ENCODE data around the gene MYCT1. TPM values are rescaled to one million over a fixed set of nuclear protein-coding genes. Genes with fewer than 3 reads are reported as not detected.
"Not testable (repeated sequence)": the region's sequence is repeated elsewhere in the genome, so short reads cannot be mapped to it uniquely, and the experiment has no call there.

MYCT1 gene
- total RNA-seq, 1 experiment from 2014 or later, result 0.17 TPM

DNA sequence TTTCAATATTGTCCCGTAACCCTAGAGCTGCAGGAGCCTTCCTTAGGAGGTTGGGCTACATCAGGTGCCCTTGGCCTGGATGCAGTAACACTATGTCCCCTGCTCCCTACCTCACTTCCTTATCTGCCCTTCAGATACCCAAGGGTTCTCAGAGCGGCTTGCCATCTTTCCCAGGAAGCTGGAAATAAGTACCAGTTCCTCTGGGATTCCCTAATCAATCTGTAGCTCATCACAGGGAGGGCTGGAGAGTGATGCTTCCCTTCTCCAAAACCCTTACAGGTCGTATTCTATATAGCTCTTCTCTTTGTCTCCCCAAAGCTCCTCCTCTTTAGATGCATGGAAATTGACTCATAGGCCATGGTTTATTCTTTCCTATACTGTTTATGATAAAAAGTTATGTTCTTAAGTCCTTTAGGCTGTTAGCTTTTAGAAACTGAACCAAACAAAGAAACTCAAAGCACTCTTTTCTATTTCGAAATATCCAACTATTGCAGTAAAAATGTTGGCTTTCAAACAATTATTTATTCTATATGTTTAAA, 4.2 kb downstream of the MYCT1 start:
- no peak overlapping the region for H3K27ac ChIP-seq (ENCODE audit: insufficient read length, low read depth, low read length)
- TF ChIP-seq, protein P1, sequence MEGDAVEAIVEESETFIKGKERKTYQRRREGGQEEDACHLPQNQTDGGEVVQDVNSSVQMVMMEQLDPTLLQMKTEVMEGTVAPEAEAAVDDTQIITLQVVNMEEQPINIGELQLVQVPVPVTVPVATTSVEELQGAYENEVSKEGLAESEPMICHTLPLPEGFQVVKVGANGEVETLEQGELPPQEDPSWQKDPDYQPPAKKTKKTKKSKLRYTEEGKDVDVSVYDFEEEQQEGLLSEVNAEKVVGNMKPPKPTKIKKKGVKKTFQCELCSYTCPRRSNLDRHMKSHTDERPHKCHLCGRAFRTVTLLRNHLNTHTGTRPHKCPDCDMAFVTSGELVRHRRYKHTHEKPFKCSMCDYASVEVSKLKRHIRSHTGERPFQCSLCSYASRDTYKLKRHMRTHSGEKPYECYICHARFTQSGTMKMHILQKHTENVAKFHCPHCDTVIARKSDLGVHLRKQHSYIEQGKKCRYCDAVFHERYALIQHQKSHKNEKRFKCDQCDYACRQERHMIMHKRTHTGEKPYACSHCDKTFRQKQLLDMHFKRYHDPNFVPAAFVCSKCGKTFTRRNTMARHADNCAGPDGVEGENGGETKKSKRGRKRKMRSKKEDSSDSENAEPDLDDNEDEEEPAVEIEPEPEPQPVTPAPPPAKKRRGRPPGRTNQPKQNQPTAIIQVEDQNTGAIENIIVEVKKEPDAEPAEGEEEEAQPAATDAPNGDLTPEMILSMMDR (conservative IDR thresholded peaks at IDR 0.05), result no peak
- H3K79me2 ChIP-seq (ENCODE audit: insufficient read depth, low read length), result no peaks in the 10 kb centered on the region
- no peaks in the 10 kb centered on the region for H3K23me2 ChIP-seq (ENCODE audit: insufficient read length, low read depth, low read length, poor library complexity, severe bottlenecking)
- no peak for DNase-seq
- no peak overlapping the region for H2AK5ac ChIP-seq (ENCODE audit: insufficient read length, low read length)
- no peak overlapping the region for H4K91ac ChIP-seq (ENCODE audit: insufficient read length, low read depth, low read length)
- H2BK15ac ChIP-seq (ENCODE audit: low read depth, low read length), result no peak overlapping the region
- H2AFZ ChIP-seq (ENCODE audit: low read length), result no peak overlapping the region
- no peaks in the 10 kb centered on the region for H3K79me1 ChIP-seq (ENCODE audit: insufficient read depth, low read depth, low read length, poor library complexity, severe bottlenecking)
- H3K4me2 ChIP-seq (ENCODE audit: insufficient read depth, insufficient read length, low read length), result no peak overlapping the region
- no peaks in the 10 kb centered on the region for H3K27me3 Mint-ChIP-seq (ENCODE audit: low read depth)
- H2BK5ac ChIP-seq (ENCODE audit: insufficient read length, low read length), result no peak overlapping the region
- H3K36me3 Mint-ChIP-seq (ENCODE audit: insufficient read depth in 1 of 3, low read depth in 3 of 3), result no peaks in the 10 kb centered on the region
- H3K4me1 ChIP-seq (ENCODE audit: insufficient read depth, low read length), result no peaks in the 10 kb centered on the region
- H3K56ac ChIP-seq (ENCODE audit: insufficient read length, low read depth, low read length), result no peak overlapping the region
- H4K5ac ChIP-seq (ENCODE audit: insufficient read length, low read depth, low read length), result no peak overlapping the region
- H2BK120ac ChIP-seq (ENCODE audit: low read depth, low read length, poor library complexity, severe bottlenecking), result no peak overlapping the region
- H3K18ac ChIP-seq (ENCODE audit: insufficient read length, low read depth, low read length), result no peak overlapping the region
- no CpG with 5 or more reads among the region's 4 CpGs for WGBS (ENCODE audit: extremely low coverage, insufficient read length, low lambda C conversion rate)
- H2BK12ac ChIP-seq (ENCODE audit: insufficient read length, low read depth, low read length), result no peak overlapping the region
- H3K27ac Mint-ChIP-seq, result no peak overlapping the region
- H3K9ac ChIP-seq (ENCODE audit: extremely low read depth, insufficient read length, low read length), result no peak overlapping the region
- no peak overlapping the region for H3K4me3 Mint-ChIP-seq
- no peaks in the 10 kb centered on the region for H4K20me1 ChIP-seq (ENCODE audit: control insufficient read depth, insufficient read depth, insufficient read length)
- peaks cover 0 to 11% of the 10 kb centered on the region in 2 experiments; a peak in 1 of 4 replicates for H3K4me1 Mint-ChIP-seq
- H3K9me3 ChIP-seq (ENCODE audit: control insufficient read depth, low read depth, low read length), result no peaks in the 10 kb centered on the region
- H3K9me3 Mint-ChIP-seq, result no peaks in the 10 kb centered on the region
- H3K14ac ChIP-seq (ENCODE audit: insufficient read depth, low read length), result no peak overlapping the region
- no peak overlapping the region for H3K4ac ChIP-seq (ENCODE audit: low read depth, low read length)
- H3K27me3 ChIP-seq (ENCODE audit: insufficient read depth, low read length), result no peaks in the 10 kb centered on the region
- H3T11ph ChIP-seq (ENCODE audit: low read length), result no peak overlapping the region
- no peak overlapping the region for H3K23ac ChIP-seq (ENCODE audit: insufficient read length, low read depth, low read length)
- no peak overlapping the region for H4K8ac ChIP-seq (replicated peaks; ENCODE audit: insufficient read length, low read depth, low read length)
- no peak overlapping the region for H2BK20ac ChIP-seq (ENCODE audit: low read depth, low read length, poor library complexity, severe bottlenecking)

DNA sequence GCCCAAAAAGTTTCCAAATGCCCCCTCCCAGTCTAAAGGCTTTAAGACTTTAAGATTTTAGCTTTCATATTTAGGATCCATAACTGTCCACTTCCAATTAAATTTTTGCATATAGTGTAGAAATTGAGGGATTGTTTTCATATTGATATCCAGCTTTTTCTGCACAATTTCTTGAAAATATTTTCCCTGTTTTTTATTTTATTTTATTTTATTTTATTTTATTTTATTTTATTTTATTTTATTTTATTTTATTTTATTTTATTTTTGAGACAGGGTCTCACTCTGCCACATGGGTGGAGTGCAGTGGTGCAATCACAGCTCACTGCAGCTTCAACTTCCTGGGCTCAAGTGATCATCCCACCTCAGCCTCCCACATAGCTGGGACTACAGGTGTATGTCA, 6.1 kb downstream of the MYCT1 start:
- not testable (repeated sequence) for H2BK120ac ChIP-seq (ENCODE audit: low read depth, low read length, poor library complexity, severe bottlenecking); H3K4ac ChIP-seq (ENCODE audit: low read depth, low read length); H3K18ac ChIP-seq (ENCODE audit: insufficient read length, low read depth, low read length); H3K4me2 ChIP-seq (ENCODE audit: insufficient read depth, insufficient read length, low read length); H3K27me3 Mint-ChIP-seq (ENCODE audit: low read depth); H2AK5ac ChIP-seq (ENCODE audit: insufficient read length, low read length); H4K5ac ChIP-seq (ENCODE audit: insufficient read length, low read depth, low read length); H3K56ac ChIP-seq (ENCODE audit: insufficient read length, low read depth, low read length); H3K27ac ChIP-seq (ENCODE audit: insufficient read length, low read depth, low read length); H2BK15ac ChIP-seq (ENCODE audit: low read depth, low read length); H3K27ac Mint-ChIP-seq; H3K79me2 ChIP-seq (ENCODE audit: insufficient read depth, low read length); H2BK5ac ChIP-seq (ENCODE audit: insufficient read length, low read length); H2AFZ ChIP-seq (ENCODE audit: low read length); DNase-seq; H4K91ac ChIP-seq (ENCODE audit: insufficient read length, low read depth, low read length); H4K8ac ChIP-seq (replicated peaks; ENCODE audit: insufficient read length, low read depth, low read length); H3K36me3 Mint-ChIP-seq (ENCODE audit: insufficient read depth in 1 of 3, low read depth in 3 of 3); H4K20me1 ChIP-seq (ENCODE audit: control insufficient read depth, insufficient read depth, insufficient read length); H3K79me1 ChIP-seq (ENCODE audit: insufficient read depth, low read depth, low read length, poor library complexity, severe bottlenecking); H2BK12ac ChIP-seq (ENCODE audit: insufficient read length, low read depth, low read length); H3K27me3 ChIP-seq (ENCODE audit: insufficient read depth, low read length); H2BK20ac ChIP-seq (ENCODE audit: low read depth, low read length, poor library complexity, severe bottlenecking); H3K9ac ChIP-seq (ENCODE audit: extremely low read depth, insufficient read length, low read length); H3T11ph ChIP-seq (ENCODE audit: low read length); H3K23me2 ChIP-seq (ENCODE audit: insufficient read length, low read depth, low read length, poor library complexity, severe bottlenecking); H3K9me3 Mint-ChIP-seq; H3K4me1 ChIP-seq (ENCODE audit: insufficient read depth, low read length); H3K23ac ChIP-seq (ENCODE audit: insufficient read length, low read depth, low read length); H3K4me3 Mint-ChIP-seq; H3K14ac ChIP-seq (ENCODE audit: insufficient read depth, low read length); H3K9me3 ChIP-seq (ENCODE audit: control insufficient read depth, low read depth, low read length)
- peaks cover 0 to 11% of the 10 kb centered on the region in 2 experiments; a peak in 1 of 4 replicates for H3K4me1 Mint-ChIP-seq
